ENCODE data around the gene MALRD1. TPM values are rescaled to one million over a fixed set of nuclear protein-coding genes. Genes with fewer than 3 reads are reported as not detected.

MALRD1 gene
- total and polyA plus RNA-seq, 2 of the 8 experiments (the other 6 are each of a cell fraction or from before 2014, with no cell fraction given): 0.32 to 0.35 TPM

GRCh38 chr10:19204246-19204917 is 155.8 kb downstream of the MALRD1 start:
- H2BK12ac ChIP-seq (ENCODE audit: low read depth, low read length): no peak overlapping the region
- ChIA-PET POLR2A (ENCODE audit: partially characterized antibody) (no interaction called here), CTCF (ENCODE audit: partially characterized antibody) (interaction anchor here (0.5 to 1.1 kb wide), 4 partner anchors 47 to 1676 kb away, joined by 3 to 4 read pairs (median 3); no protein-coding TSS in a partner anchor)
- H3K27ac ChIP-seq (ENCODE audit: low read depth, low read length): no peak overlapping the region
- no peak overlapping the region for H2BK20ac ChIP-seq (ENCODE audit: low read length)
- no peak overlapping the region for H4K91ac ChIP-seq (replicated peaks; ENCODE audit: insufficient read length, low read length)
- H3K4ac ChIP-seq (replicated peaks; ENCODE audit: insufficient read length, low read depth, low read length): no peak overlapping the region
- H3K23ac ChIP-seq (ENCODE audit: insufficient read length): no peak overlapping the region
- FAIRE-seq (no peak), DNase-seq (ENCODE audit: low read depth in 1 of 2, low spot score in 2 of 2) (no peak)
- no peaks in the 10 kb centered on the region for H3K4me1 ChIP-seq (replicated peaks in 1 of 4; ENCODE audit: control insufficient read depth in 3 of 4, insufficient read depth in 4 of 4, low read length in 3 of 4)
- H3K36me3 ChIP-seq (ENCODE audit: control insufficient read depth in 2 of 4, insufficient read depth in 4 of 4, low read length in 3 of 4): no peaks in the 10 kb centered on the region
- H4K5ac ChIP-seq (ENCODE audit: insufficient read length, low read depth, low read length): no peak overlapping the region
- TF ChIP-seq CHD2 (IDR thresholded peaks at IDR 0.05; ENCODE audit: low read length): no peak
- TF ChIP-seq ASH2L (IDR thresholded peaks at IDR 0.05; ENCODE audit: low read length): no peak
- no peak for TF ChIP-seq SUZ12 (IDR thresholded peaks at IDR 0.05; ENCODE audit: low read length)
- no peak for TF ChIP-seq USF2 (IDR thresholded peaks at IDR 0.05; ENCODE audit: low read length)
- TF ChIP-seq BRCA1 (IDR thresholded peaks at IDR 0.05; ENCODE audit: low read depth, low read length): no peak
- no peak for TF ChIP-seq TBP (IDR thresholded peaks at IDR 0.05; ENCODE audit: low read depth, low read length)
- TF ChIP-seq SP4 (IDR thresholded peaks at IDR 0.05; ENCODE audit: low read length): no peak
- TF ChIP-seq CTBP2 (IDR thresholded peaks at IDR 0.05; ENCODE audit: borderline replicate concordance, insufficient read depth, insufficient read length, low read length): no peak
- no peak for TF ChIP-seq KDM1A (IDR thresholded peaks at IDR 0.05; ENCODE audit: borderline replicate concordance, low read length)
- no peak for TF ChIP-seq TAF1 (IDR thresholded peaks at IDR 0.05; ENCODE audit: low read depth, low read length)
- H3K4me3 ChIP-seq (ENCODE audit: extremely low read depth in 1 of 4, insufficient read depth in 2 of 4, low read depth in 3 of 4, low read length in 4 of 4): no peak overlapping the region
- no peaks in the 10 kb centered on the region for H3K79me1 ChIP-seq (ENCODE audit: low read depth, low read length)
- WGBS, 2 experiments (ENCODE audit: extremely low coverage in 1 of 2, insufficient coverage in 1 of 2, insufficient read length in 1 of 2, insufficient replicate concordance in 2 of 2, low coverage in 1 of 2, low lambda C conversion rate in 2 of 2, missing lambda C conversion rate in 1 of 2): 85% methylated on average over 5 of the region's 5 CpGs; no CpG with 5 or more reads in 1 of the 2 experiments
- H3K18ac ChIP-seq (ENCODE audit: extremely low read depth, low read length): no peak overlapping the region
- H2AFZ ChIP-seq (ENCODE audit: low read length): no peak overlapping the region
- no peak overlapping the region for H2AK5ac ChIP-seq (ENCODE audit: low read depth, low read length)
- H3K14ac ChIP-seq (ENCODE audit: insufficient read length): no peak overlapping the region
- H4K8ac ChIP-seq (ENCODE audit: extremely low read depth, insufficient read depth, low read length): no peak overlapping the region
- no peaks in the 10 kb centered on the region for H3K79me2 ChIP-seq (ENCODE audit: control insufficient read depth in 1 of 2, insufficient read depth in 2 of 2, low read length in 2 of 2)
- no peak overlapping the region for H3K56ac ChIP-seq (replicated peaks; ENCODE audit: insufficient read length, low read depth, low read length)
- H3K9ac ChIP-seq (replicated peaks in 1 of 4; ENCODE audit: extremely low read depth in 1 of 4, low read depth in 3 of 4, low read length in 3 of 4): no peak overlapping the region
- no peak overlapping the region for H2BK120ac ChIP-seq (replicated peaks; ENCODE audit: low read depth, low read length)
- no peak overlapping the region for H2BK5ac ChIP-seq (ENCODE audit: low read depth, low read length)
- no peak overlapping the region for H3K4me2 ChIP-seq (ENCODE audit: insufficient read depth in 1 of 2, low read depth in 2 of 2, low read length in 2 of 2)
- H3K23me2 ChIP-seq (ENCODE audit: low read depth, low read length): no peaks in the 10 kb centered on the region
- H2BK15ac ChIP-seq (ENCODE audit: low read length): no peak overlapping the region
- H3K27me3 ChIP-seq (replicated peaks in 1 of 4; ENCODE audit: control insufficient read depth in 3 of 4, extremely low read depth in 1 of 4, insufficient read depth in 3 of 4, low read length in 3 of 4): no peaks in the 10 kb centered on the region
- no peaks in the 10 kb centered on the region for H3K9me3 ChIP-seq (ENCODE audit: insufficient read depth in 2 of 2, low read depth in 1 of 2, low read length in 1 of 2)
- H4K20me1 ChIP-seq (replicated peaks in 1 of 2; ENCODE audit: control insufficient read depth in 1 of 2, insufficient read depth in 2 of 2, low read length in 2 of 2): no peaks in the 10 kb centered on the region
